ENCODE results near the gene SUSD4. TPM values are rescaled to one million over a fixed set of nuclear protein-coding genes. Genes with fewer than 3 reads are reported as not detected.

SUSD4 gene
- total and polyA plus RNA-seq, 2 donors (not counting 3 experiments of a cell fraction or from before 2014, with no cell fraction given), result not detected

DNA sequence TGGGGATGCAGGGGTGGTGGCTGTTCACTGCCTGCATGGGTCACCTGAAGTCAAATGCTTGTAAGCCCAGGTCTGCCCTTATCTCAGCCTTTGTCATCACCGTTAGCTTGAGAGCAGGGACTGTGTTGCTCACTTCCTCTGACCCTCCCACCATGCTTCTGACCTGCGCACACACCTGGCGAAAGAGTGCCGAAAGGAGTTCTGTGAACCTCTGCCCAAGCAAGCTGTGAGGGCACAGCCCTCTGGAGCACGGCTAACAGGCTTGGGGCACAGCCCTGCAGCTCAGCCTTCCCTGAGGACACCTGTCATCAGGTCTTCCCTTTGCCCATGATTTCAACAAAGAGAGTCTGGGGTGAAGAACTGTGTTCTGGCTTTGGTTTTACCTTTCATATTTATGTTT lies 93.8 kb downstream of the SUSD4 start:
- Histone ChIP-seq H3K9me1 (replicated peaks; ENCODE audit: control insufficient read depth, extremely low read depth, insufficient read depth, low read length) (no peaks in the 10 kb centered on the region), H2AFZ (ENCODE audit: low read depth, low read length) (no peak overlapping the region), H3K9ac (replicated peaks; ENCODE audit: extremely low read depth, insufficient read depth, low read length) (no peak overlapping the region), H3K27ac (ENCODE audit: insufficient read depth, low read depth, low read length) (no peak overlapping the region), H3K27me3 (ENCODE audit: control insufficient read depth in 2 of 2, insufficient read depth in 2 of 2, low read length in 2 of 2) (no peaks in the 10 kb centered on the region), H3K4me1 (ENCODE audit: control insufficient read depth, extremely low read depth, insufficient read depth, low read length) (no peaks in the 10 kb centered on the region), H3K79me2 (ENCODE audit: control insufficient read depth, insufficient read depth, low read length) (no peaks in the 10 kb centered on the region), H3K4me2 (ENCODE audit: insufficient read depth, low read length) (no peak overlapping the region), H3K9me3 (replicated peaks; ENCODE audit: control insufficient read depth, insufficient read depth, low read length) (no peaks in the 10 kb centered on the region), H3K36me3 (ENCODE audit: control insufficient read depth in 2 of 2, extremely low read depth in 1 of 2, insufficient read depth in 2 of 2, low read length in 2 of 2) (no peaks in the 10 kb centered on the region), H4K20me1 (replicated peaks; ENCODE audit: control insufficient read depth, extremely low read depth, insufficient read depth, low read length) (no peaks in the 10 kb centered on the region), H3K4me3 (replicated peaks in 1 of 3; ENCODE audit: insufficient read depth in 1 of 3, low read depth in 1 of 3, low read length in 3 of 3) (no peak overlapping the region)
- dilution Hi-C loops (cut with MboI; ENCODE audit: extremely low pct_ligation_motif_present, low sequenced_read_pairs) (no loop called here), intact Hi-C loops (cut with micrococcal nuclease) (no loop called here)
- POLR2A ChIA-PET, result no interaction called here
- FAIRE-seq (no peak), DNase-seq (ENCODE audit: low read depth, low spot score) (no peak)
- TF ChIP-seq FOS (IDR thresholded peaks at IDR 0.05; ENCODE audit: borderline replicate concordance, insufficient read depth, low read length) (no peak), GATA2 (IDR thresholded peaks at IDR 0.05; ENCODE audit: insufficient read depth, insufficient read length, low read depth, low read length) (no peak), JUN (IDR thresholded peaks at IDR 0.05; ENCODE audit: borderline replicate concordance, insufficient read depth, insufficient read length, low read depth) (no peak), MAX (IDR thresholded peaks at IDR 0.05; ENCODE audit: insufficient read depth, insufficient read length) (no peak), EZH2 (IDR thresholded peaks at IDR 0.05; ENCODE audit: borderline replicate concordance, low read depth, low read length, severe bottlenecking) (no peak)
- no TSS peak for BruUV-seq (replicated peaks)
- CTCF ChIA-PET, result interaction anchor here (0.7 kb wide), 1 partner anchor 137 kb away, joined by 4 read pairs; no protein-coding TSS in a partner anchor

- Histone ChIP-seq H3K9ac (replicated peaks; ENCODE audit: extremely low read depth, insufficient read depth, low read length) (no peak overlapping the region), H3K36me3 (ENCODE audit: control insufficient read depth in 2 of 2, extremely low read depth in 1 of 2, insufficient read depth in 2 of 2, low read length in 2 of 2) (no peaks in the 10 kb centered on the region), H3K9me1 (replicated peaks; ENCODE audit: control insufficient read depth, extremely low read depth, insufficient read depth, low read length) (no peaks in the 10 kb centered on the region), H3K27ac (ENCODE audit: insufficient read depth, low read depth, low read length) (no peak overlapping the region), H3K4me1 (ENCODE audit: control insufficient read depth, extremely low read depth, insufficient read depth, low read length) (no peaks in the 10 kb centered on the region), H3K27me3 (ENCODE audit: control insufficient read depth in 2 of 2, insufficient read depth in 2 of 2, low read length in 2 of 2) (peaks cover 0 to 4% of the 10 kb centered on the region in 2 experiments), H3K4me2 (ENCODE audit: insufficient read depth, low read length) (no peak overlapping the region), H3K4me3 (replicated peaks in 1 of 3; ENCODE audit: insufficient read depth in 1 of 3, low read depth in 1 of 3, low read length in 3 of 3) (no peak overlapping the region), H2AFZ (ENCODE audit: low read depth, low read length) (no peak overlapping the region), H4K20me1 (replicated peaks; ENCODE audit: control insufficient read depth, extremely low read depth, insufficient read depth, low read length) (no peaks in the 10 kb centered on the region), H3K79me2 (ENCODE audit: control insufficient read depth, insufficient read depth, low read length) (no peaks in the 10 kb centered on the region), H3K9me3 (replicated peaks; ENCODE audit: control insufficient read depth, insufficient read depth, low read length) (no peaks in the 10 kb centered on the region)
- TF ChIP-seq MYC (IDR thresholded peaks at IDR 0.05; ENCODE audit: low read depth, low read length), result no peak
- TF ChIP-seq GATA2 (IDR thresholded peaks at IDR 0.05; ENCODE audit: insufficient read depth, insufficient read length, low read depth, low read length), result no peak
- no peak for TF ChIP-seq MAX (IDR thresholded peaks at IDR 0.05; ENCODE audit: insufficient read depth, insufficient read length)
- no peak for TF ChIP-seq POLR2A (IDR thresholded peaks at IDR 0.05; ENCODE audit: low read depth, low read length)
- no peak for TF ChIP-seq CTCF (IDR thresholded peaks at IDR 0.05; ENCODE audit: extremely low read depth in 1 of 2, insufficient read depth in 1 of 2, low read depth in 1 of 2, low read length in 2 of 2)
- TF ChIP-seq POLR2AphosphoS5 (IDR thresholded peaks at IDR 0.05; ENCODE audit: insufficient read depth, low read depth, low read length), result no peak
- intact Hi-C loops (cut with micrococcal nuclease), result no loop called here
- no TSS peak for BruUV-seq (replicated peaks)
- FAIRE-seq, result no peak
- DNase-seq (ENCODE audit: low read depth, low spot score), result no peak
- dilution Hi-C loops (cut with MboI; ENCODE audit: extremely low pct_ligation_motif_present, low sequenced_read_pairs), result no loop called here
- ChIA-PET CTCF (no interaction called here), POLR2A (no interaction called here)
Measured at GRCh38 chr1:223269006-223269405, 95.0 kb downstream of the SUSD4 start.
